Ammon's horn (tissue), 1 donor: ENCODE measurements around the gene GRM4.
"Not testable (repeated sequence)": the region's sequence is repeated elsewhere in the genome, so short reads cannot be mapped to it uniquely, and the experiment has no call there.

Experiments used
- DNase-seq: peaks from one replicate; pipeline ENCODE4 v3.0.0-alpha.2; 2016; ENCODE audit warnings: low spot score

Gene GRM4

DNA sequence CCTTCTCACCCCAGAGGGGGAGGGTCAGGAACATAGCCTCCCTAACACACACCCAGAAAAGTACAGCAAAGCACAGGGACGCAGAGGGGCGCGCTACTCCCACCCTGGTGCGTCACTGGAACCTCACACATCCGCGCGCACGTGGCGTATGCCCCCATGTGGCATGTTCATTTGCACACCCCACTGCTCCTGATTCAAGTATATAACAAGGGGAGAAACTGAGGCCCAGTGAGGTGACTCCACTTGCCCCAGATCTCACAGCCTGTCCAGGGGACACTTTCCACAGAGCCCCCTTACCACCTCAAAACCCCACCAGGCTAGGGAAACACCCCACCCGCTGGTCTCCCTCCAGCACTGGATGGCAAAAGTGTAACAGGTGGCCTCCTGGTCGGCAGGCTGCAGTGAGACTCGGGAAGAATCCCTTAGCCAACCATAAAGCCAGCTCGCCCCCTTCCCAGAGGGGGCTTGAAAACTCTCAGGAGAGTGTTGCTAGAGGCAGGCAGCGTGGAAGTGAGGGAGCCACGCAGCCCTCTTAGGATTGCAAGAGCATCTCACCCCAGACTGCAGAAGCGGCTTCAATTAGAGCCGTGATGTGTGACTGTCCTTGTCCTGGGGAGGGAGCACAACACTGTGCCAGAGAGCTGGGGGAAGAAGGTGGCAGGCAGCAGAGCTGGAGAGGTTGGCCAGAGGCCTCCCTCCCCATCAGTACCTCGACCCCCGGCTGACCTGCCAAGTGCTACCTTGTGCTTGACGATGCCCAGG lies at the start of gene GRM4:
GRM4 (minus strand) TSS at position 67 of the 762 bp plus-strand sequence. CDS start 12,591 bp downstream, outside the sequence.
- DNase-seq: no peak

DNA sequence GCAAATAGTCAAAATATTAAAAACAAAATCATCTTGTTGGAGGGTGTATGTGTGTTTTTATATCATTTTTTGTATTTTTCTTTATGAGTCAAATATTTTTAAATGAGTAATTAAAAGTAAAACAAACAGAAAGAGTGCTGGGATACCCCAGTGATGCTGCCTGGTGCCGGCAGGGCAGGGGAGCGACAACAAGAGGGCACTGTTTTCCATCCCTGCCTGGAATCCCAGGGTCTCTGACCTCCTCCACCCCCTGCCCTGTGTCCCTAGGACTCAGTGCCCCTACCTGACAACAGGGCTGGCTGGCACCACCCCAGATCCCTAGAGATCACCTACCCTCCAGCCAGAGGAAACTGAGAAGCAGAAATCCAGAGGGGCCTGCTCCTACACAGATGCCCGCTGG lies 48.9 kb upstream of the GRM4 start:
- DNase-seq: no peak

- no peak for DNase-seq
These were observed 44.7 kb upstream of the GRM4 start for GRCh38 chr6:34190504-34191122.

DNA sequence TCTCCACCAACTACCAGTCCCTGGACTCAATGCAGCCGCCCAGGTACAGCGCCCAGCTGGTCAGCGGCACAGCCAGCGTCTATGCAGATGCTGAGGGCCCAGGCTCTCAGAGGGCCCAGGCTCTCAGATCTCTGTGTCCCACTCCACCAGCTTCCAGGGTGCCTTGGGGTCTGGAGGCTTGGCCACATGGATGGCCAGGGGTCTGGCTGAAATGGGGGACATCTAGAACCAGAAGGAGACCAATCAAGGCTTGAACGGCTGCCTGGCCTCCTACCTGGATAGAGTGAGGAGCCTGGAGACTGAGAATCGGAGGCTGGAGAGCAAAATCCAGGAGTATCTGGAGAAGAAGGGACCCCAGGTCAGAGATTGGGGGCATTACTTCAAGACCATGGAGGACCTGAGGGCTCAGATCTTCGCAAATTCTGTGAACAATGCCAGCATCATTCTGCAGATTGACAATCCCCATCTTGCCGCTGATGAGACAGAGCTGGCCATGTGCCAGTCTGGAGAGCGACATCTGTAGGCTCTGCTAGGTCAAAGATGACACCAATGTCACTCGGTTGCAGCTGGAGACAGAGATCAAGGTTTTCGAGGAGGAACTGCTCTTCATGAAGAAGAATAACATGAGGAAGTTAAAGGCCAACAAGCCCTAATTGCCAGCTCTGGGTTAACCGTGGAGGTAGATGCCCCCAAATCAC lies 44.1 kb upstream of the GRM4 start:
- DNase-seq: peak; percentile 52

- not testable (repeated sequence) for DNase-seq
These were observed 38.8 kb upstream of the GRM4 start for GRCh38 chr6:34184726-34185125.

DNA sequence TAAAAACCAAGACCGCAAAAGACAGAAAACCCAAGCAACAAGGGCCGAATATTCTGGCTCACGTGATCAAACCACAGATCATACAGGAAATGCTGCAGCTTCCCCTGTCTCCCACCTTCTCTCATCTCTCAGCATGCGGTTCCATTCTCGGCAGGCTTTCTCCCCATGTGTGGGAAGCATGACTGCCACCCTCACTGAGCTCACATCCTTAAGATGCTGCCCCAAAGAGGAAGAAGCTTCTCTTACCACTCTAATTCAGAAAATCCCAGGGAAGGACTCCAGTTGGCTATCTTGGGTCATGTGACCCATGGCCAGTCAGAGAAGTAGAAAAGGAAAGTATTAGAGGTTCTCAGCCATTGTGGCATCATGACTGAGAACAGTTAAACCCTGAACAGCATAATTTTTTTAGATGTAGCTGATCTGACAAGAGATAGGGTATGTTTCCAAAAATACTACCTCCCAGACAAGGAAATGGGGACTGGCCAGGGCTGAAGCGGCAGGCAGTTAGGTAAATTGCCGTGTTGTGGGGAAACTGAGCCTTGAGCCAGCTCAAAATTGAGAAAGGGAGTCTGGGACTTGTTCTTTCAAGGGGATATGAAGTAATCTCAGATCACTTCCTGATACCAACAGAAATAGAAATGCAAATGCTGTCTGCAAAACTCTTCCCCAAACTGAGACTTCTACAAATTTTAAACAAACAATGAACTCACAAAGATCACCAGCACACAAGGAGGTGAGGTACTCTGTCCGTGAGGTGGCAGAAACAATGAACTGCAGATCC lies 37.1 kb upstream of the GRM4 start:
- no peak for DNase-seq

DNA sequence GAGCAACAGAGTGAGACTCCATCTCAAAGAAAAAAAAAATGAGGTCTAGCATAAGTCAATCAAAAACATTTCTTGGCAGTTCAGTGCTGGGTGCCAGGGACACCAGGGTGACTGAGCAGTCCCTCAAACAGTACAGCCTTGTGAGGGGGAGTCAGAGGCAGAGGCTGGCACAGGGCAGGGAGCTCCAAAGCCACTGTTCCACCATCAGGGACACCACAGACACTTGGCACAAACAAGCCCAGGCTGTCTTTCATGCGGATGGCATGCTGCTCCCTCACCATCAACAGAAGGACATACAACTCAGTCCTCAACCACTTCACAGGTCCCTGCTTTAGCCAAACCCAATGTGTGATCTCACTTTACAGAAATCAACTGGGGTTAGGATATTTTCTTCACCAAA lies 36.0 kb upstream of the GRM4 start:
- DNase-seq: no peak

DNA sequence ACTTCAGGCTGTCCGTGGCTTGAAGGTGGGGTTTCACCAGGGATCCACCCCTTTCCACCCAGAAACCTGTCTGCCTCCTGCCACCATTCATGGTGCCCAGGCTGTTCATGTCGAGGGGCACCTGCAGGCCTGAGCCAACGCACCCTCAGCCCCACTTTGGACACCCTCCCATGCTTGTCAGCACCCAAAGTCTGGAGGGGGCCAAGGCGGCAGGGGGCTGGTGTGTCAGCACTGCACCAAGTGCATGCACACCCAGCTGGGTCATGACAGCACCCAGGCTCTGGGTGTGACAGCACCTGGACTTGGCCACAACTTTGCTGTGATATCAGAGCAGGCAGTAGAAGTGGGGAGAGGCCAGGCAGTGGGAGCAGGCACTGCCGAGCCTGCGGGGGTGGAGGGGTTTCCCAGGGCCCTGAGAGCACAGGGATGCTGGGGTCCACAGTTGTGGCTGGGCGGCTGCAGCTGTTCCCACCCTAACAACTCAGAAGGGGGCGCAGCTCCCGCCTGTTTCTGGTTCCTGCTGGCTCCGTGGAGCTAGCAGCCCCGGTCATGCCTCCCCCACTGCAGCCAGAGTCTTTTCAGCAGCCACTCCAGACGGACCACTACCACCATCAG lies 33.3 kb upstream of the GRM4 start:
- no peak for DNase-seq

DNA sequence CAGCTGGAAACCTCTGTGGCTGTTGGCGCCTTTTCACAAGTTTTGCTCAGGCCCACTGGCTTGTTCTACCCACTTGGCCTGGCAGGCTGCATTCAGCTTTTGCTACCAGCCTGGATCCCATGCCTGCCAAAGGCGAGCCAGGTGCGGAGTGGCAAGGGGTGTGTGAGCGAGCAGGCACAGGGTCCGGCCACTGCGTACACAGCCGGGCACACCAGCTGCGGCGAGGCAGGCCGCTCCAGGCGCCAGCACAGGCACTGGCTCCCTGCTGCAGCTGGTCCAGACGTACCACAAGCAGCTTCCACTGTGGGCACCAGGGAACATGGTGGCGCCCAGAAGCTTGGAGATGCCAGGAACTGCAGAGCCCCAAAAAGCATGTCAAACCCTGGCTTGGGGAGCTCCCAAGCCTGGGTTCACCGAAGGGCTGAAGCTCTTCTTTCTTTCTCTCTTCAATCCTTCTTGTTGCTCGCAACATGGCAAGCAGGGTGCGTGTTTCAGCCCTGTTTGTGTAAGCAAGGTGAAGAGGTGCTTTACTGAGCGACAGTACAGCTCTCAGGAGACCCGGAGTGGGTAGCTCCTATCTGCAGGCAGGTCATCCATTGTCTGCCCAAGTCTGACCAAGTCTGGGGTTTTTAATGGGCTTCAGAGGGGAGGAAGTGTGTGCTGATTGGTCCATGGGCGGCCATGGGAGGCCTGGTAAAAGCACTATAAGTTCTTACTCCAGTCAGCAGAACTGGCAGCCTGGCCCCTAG lies 32.6 kb upstream of the GRM4 start:
- no peak for DNase-seq

DNA sequence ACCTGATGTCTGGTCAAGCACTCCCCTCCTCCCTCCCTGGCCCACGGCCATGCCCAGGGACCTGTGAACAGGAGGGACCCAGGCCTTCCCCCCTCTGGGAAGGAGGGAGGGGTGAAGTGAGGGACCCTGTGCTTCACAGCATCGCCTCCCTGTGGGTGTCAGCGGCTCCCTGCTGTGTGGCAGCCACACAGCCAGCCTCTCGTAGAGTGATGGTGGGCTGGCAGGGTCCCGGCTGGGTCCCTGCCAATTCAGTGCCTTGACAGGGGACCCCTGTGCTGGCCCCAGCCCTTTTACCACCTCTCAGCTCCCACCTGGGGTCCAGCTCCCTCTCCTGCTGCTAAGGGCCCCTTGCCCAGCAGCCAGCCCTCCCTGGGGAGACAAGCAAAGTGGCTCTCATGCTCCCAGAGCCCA lies 31.3 kb upstream of the GRM4 start:
- DNase-seq: no peak

DNA sequence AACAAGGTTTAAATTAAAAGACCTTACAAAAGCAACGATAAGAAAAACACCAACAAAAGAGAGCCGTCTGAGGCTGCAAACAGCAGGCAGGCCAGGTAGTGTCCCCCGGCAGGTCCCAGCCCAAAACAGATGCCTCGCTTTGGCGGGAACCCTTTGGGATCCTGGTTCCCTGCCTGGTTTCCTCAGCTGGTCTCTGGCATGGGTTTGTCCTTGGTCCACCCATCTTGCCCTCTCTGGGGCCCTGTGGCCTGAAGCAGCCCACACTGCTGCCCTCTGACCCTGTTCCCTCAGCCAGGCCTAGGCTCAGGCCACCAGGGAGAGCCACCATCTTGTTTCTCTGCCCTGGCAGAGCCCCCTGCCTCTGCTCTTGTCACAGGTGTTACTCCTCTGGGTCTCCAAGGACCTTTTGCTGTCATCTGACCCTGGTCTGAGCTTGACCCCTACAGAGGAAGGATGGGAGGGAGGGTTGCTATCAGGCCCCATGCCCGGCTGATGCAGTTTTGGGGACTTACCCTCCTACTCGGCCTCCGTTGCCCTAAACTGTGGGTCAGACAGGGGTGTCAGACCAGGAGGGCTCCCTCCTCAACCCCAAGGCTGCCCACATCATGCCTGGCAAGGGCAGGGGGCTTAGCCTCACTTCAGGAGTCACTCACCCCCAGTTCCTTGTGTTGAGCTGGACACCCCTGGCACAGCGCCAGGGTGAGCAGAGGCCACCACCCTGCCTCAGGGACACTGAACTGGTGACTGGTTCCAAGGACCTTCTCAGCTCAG lies 30.6 kb upstream of the GRM4 start:
- no peak for DNase-seq

DNA sequence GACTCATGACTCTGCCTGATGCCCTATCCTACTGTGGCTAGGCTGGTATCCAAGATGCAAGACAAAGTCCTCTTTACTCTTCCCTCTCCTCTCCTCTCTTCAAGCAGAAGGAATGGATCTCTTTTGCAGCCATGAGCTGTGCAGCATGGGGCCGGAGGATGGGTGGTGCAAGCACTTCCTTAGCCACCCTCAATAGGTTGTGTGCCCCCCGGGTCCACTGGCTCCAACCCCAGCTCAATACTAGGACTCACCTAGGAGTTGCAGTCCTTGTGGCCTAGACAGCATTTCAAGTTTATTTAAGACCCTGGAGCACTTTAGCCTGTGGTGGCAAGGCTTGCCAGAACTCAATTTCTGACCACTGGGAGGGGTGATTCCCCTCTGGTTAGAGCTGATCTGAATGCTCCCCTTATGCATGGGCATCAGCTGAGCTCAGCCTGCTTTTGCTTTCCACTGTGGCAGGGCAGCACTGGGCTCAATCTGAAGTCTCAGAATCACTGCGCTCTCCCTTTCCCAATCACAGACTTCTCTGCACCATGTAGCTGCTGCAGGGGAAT lies 29.0 kb upstream of the GRM4 start:
- DNase-seq: no peak

DNA sequence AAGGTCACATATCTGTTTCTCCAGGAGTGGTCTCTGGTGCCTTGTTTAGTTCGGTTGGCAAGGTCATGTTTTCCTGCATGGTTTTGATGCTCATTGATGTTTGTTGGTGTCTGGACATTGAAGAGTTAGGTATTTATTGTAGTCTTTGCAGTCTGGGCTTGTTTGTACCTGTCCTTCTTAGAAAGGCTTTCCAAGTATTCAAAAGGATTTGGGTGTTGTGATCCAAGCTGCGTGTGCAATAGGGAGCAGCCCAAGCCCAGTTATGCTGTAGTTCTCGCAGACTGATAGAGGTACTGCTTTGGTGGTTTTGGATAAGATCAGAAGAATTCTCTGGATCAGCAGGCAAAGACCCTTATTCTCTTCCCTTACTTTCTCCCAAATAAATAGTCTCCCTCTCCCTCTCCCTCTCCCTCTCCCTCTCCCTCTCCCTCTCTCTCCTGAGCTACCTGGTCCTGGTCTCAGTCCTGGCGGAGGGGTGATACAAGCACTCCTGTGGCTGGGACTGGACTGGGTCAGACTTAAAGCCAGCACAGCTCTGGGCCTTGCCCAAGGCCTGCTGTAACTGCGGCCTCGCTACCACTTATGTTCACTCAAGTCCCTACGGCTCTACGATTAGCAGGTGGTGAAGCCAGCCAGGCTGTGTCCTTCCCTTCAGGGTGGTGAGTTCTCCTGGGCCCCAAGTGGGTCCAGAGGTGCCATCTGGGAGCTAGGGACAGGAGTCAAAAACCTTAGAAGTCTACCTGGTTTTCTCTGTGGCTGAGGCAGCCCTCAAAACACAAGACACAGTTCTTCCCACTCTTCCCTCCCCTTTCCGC lies 27.3 kb upstream of the GRM4 start:
- DNase-seq: no peak

DNA sequence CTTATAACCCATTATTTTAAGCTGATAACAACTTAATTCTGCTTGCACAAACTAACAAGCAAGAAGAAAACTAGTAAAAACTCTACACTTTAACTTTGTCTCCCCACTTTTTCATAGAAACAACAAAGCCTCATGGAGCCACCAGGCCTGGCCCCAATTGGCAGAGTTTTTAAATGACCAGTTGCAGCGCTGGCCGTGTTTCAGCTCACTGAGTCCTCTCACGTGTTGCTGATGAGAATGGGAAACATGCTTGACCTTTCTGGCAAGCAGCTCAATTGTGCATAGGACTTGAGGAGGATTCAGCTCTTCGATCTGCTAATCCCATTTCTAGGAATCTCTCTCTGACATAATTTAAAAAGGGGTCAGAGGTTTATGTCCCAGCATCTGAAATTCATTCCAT lies 24.5 kb upstream of the GRM4 start:
- DNase-seq: no peak

GRCh38 chr6:34169897-34170296 lies 24.0 kb upstream of the GRM4 start:
- no peak for DNase-seq

GRCh38 chr6:34161857-34162515 lies 16.1 kb upstream of the GRM4 start:
- DNase-seq: no peak

DNA sequence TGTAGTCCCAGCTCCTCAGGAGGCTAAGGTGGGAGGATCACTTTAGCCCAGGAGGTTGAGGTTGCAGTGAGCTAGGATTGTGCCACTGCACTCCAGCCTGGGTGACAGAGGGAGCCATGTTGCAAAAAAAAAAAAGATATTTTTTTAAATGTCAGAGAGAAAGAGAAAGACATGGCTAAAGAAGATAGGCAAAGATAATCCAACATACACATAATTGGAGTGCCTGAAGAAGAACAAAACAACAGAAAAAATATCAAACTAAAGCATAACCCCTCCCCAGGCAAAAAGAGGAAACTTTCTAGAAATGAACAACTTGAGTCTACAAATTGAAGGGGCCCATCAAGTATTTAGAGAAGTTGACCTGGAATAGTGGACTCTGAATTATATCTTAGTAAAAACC lies 14.0 kb upstream of the GRM4 start:
- no peak for DNase-seq

GRCh38 chr6:34158876-34159275 lies 13.0 kb upstream of the GRM4 start:
- no peak for DNase-seq

- DNase-seq: no peak
These were observed 12.0 kb upstream of the GRM4 start for GRCh38 chr6:34157851-34158250.
